ENCODE data around the gene WNK2. TPM values are rescaled to one million over a fixed set of nuclear protein-coding genes. Genes with fewer than 3 reads are reported as not detected.

Gene WNK2
- total and polyA plus RNA-seq, 12 donors = 1.1 to 17.6 (median 8.4) TPM

DNA sequence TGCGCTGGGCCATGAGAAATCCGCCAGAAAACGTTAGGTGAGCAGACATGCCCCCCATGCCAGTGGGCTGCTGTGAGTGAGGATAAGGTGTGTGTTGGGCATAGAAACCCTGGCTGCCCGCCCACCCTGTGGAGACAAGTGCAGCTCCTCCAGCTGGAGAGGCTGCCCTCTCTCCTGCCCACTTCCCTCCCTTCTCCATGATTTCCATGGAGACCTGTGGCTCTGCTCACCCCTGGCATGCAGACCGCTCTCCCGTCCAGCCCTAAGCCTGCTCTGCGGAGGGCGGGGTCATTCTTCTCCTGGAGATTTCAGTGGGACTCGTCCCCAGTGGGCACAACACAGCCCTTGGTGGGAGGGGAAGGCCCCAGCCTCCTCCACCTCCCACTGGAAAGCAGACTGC is 134.5 kb downstream of the WNK2 start:
- H3K27ac ChIP-seq = no peak overlapping the region
- H3K4me1 ChIP-seq (replicated peaks in 1 of 2) = no peaks in the 10 kb centered on the region
- 84 to 91% (median 86%) methylated on average over 5 to 9 of the region's 9 CpGs for WGBS, 4 donors
- intact Hi-C loops (cut with DNase I) = no loop called here
- DNase-seq = no peak
- TF ChIP-seq, protein P1, sequence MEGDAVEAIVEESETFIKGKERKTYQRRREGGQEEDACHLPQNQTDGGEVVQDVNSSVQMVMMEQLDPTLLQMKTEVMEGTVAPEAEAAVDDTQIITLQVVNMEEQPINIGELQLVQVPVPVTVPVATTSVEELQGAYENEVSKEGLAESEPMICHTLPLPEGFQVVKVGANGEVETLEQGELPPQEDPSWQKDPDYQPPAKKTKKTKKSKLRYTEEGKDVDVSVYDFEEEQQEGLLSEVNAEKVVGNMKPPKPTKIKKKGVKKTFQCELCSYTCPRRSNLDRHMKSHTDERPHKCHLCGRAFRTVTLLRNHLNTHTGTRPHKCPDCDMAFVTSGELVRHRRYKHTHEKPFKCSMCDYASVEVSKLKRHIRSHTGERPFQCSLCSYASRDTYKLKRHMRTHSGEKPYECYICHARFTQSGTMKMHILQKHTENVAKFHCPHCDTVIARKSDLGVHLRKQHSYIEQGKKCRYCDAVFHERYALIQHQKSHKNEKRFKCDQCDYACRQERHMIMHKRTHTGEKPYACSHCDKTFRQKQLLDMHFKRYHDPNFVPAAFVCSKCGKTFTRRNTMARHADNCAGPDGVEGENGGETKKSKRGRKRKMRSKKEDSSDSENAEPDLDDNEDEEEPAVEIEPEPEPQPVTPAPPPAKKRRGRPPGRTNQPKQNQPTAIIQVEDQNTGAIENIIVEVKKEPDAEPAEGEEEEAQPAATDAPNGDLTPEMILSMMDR (IDR thresholded peaks at IDR 0.05) = no peak
- TF ChIP-seq POLR2A (IDR thresholded peaks at IDR 0.05) = no peak
- H3K4me3 ChIP-seq = no peak overlapping the region
- H3K36me3 ChIP-seq (replicated peaks in 1 of 2) = no peaks in the 10 kb centered on the region
- H3K27me3 ChIP-seq = no peaks in the 10 kb centered on the region
- no peaks in the 10 kb centered on the region for H3K9me3 ChIP-seq (replicated peaks in 1 of 3)

DNA sequence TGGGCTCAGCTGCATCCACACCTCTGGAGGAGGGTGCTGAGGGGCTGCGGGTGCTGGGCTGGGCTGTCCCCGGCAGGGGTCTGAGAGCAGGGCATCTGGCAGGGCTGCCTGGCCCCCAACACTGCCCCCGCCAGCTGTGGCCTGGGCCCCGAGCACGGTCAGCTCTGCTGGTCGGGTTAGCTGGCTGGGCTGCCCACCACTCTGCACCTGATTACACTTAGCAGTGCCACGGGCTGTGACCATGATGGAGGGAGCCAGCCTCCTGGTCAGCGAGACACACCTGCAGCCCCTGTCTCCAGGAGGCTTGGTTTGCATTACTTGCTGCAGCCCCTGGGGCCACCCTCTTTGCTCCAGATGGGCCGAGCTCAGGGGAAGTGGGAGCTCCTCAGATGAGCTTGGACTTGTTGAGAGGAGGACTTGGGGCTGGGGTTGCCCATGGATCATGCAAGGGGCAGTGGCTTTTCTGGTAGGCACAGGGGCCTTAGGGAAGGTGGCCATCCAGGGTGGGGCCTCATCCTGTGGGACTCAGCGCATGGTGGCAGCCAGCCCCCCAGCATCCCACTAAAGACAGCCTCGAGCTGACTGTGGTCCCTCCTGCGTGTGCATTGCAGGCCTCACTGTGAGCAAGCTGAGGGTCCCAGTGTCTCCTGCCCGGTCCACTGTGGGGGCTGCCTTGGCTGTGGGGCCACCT is 135.5 kb downstream of the WNK2 start:
- TF ChIP-seq, protein P1 (IDR thresholded peaks at IDR 0.05) = no peak
- TF ChIP-seq POLR2A (IDR thresholded peaks at IDR 0.05) = no peak
- H3K27ac ChIP-seq = no peak overlapping the region
- no peak for DNase-seq
- 83 to 100% (median 93%) methylated on average over 2 to 13 of the region's 13 CpGs for WGBS, 4 donors
- intact Hi-C loops (cut with DNase I) = no loop called here
- H3K27me3 ChIP-seq = no peaks in the 10 kb centered on the region
- no peaks in the 10 kb centered on the region for H3K9me3 ChIP-seq (replicated peaks in 1 of 3)
- H3K4me3 ChIP-seq = no peak overlapping the region
- H3K36me3 ChIP-seq (replicated peaks in 1 of 2) = no peaks in the 10 kb centered on the region
- H3K4me1 ChIP-seq (replicated peaks in 1 of 2) = no peaks in the 10 kb centered on the region

DNA sequence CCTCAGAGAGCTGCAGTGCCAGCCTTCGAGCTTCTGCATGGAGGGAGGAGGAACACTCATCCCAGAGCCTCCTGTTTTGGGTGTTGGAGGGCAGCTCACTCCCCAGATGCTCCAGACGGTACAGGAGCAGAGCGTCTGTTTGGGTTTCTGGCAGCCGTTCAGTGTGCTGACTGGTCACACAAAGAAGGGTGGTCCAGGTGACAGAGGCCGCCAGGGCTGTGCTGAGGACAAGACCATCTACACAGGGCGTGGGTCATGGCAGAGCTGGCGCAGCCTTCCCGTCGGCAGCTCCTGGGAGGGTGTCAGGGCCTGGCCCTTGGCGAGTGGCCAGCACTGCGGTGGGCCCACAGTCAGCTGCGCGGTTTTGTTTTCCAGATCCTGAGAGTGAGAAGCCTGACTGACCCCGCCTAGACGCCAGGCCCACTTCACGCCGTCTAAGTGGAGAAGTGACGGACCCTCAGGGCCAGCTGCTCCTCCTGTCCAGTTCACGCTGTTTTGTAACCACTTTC is 136.1 kb downstream of the WNK2 start:
- no peak for TF ChIP-seq POLR2A (IDR thresholded peaks at IDR 0.05)
- TF ChIP-seq, protein P1 (IDR thresholded peaks at IDR 0.05) = no peak
- no peak overlapping the region for H3K4me3 ChIP-seq
- no peaks in the 10 kb centered on the region for H3K4me1 ChIP-seq (replicated peaks in 1 of 2)
- no peaks in the 10 kb centered on the region for H3K27me3 ChIP-seq
- H3K9me3 ChIP-seq (replicated peaks in 1 of 3) = no peaks in the 10 kb centered on the region
- no peaks in the 10 kb centered on the region for H3K36me3 ChIP-seq (replicated peaks in 1 of 2)
- DNase-seq = no peak
- WGBS, 4 donors = 81 to 93% (median 84%) methylated on average over 12 to 19 of the region's 19 CpGs
- intact Hi-C loops (cut with DNase I) = no loop called here
- H3K27ac ChIP-seq = no peak overlapping the region

DNA sequence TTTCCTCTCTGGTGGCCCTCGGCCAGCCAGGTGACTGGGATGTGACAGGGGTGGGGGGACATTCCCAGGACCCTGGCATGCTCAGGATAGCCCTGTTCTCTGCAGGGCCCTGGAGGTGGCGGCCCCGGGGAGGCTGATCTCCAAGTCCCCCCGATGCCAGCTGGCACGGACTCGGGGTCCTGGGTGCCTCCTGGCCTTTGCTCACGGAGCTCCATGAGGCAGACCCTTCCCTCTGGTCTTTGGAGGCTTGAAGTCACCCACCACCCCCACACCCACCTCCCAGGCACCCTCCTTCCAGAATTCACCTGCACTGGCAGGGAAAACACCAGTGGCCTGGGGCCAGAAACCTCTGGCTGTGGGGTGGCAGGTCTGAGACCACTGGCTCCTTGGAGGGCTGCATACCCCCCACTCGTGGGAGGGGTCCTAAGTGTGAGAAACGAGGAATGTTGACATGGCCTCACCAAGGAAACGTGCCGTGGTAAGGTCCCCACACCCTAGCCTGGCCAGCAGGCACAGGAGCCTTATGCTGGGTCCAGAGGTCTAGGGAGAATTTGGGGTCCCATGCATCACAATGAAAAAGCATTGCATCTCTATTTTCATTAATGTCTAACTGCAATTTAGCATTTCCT is 136.8 kb downstream of the WNK2 start:
- no peaks in the 10 kb centered on the region for H3K27me3 ChIP-seq
- DNase-seq = no peak
- H3K27ac ChIP-seq = no peak overlapping the region
- TF ChIP-seq POLR2A (IDR thresholded peaks at IDR 0.05) = no peak
- TF ChIP-seq, protein P1 (IDR thresholded peaks at IDR 0.05) = no peak
- no peaks in the 10 kb centered on the region for H3K4me1 ChIP-seq (replicated peaks in 1 of 2)
- no peak overlapping the region for H3K4me3 ChIP-seq
- intact Hi-C loops (cut with DNase I) = no loop called here
- H3K36me3 ChIP-seq (replicated peaks in 1 of 2) = no peaks in the 10 kb centered on the region
- WGBS, 4 donors = 69 to 88% (median 85%) methylated on average over 5 to 11 of the region's 11 CpGs
- H3K9me3 ChIP-seq (replicated peaks in 1 of 3) = no peaks in the 10 kb centered on the region

All from adrenal gland (tissue), 12 donors.